GM12873 (cell line): Measurements from ENCODE around the gene SLC51A.
A peak's percentile ranks its signal among the peaks of the same experiment; 100 is the strongest.

Experiments used
- CTCF ChIP-seq: IDR thresholded peaks from 2 replicates; pipeline ENCODE4 v1.5.1; 2012; ENCODE audit warnings: low read depth, mild to moderate bottlenecking, moderate library complexity, low read length, control low read depth; ENCODE audit not compliant: insufficient read depth; ENCODE audit errors: missing control alignments

The SLC51A gene

GRCh38 chr3:196177567-196177966 is 38.8 kb upstream of the SLC51A start:
- no peak for TF ChIP-seq CTCF

DNA sequence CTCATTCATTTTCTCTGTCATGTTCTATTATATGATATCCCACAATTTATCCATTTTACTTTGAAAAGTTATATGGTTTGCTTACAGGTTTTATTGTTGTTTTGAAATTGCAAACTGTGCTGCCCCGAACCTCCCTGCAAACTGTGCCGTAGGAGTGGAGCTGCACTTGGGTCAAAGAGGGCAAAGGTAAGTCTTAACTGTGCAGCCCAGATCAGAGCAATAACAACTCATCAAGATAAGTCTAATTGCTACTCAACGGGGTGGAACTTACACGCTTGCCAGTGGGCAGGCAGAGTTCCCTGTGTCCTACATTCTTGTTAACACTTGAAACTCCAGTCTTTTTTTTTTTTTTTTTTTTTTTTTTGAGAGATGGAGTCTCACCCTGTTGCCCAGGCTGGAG is 38.4 kb upstream of the SLC51A start:
- TF ChIP-seq CTCF: no peak

DNA sequence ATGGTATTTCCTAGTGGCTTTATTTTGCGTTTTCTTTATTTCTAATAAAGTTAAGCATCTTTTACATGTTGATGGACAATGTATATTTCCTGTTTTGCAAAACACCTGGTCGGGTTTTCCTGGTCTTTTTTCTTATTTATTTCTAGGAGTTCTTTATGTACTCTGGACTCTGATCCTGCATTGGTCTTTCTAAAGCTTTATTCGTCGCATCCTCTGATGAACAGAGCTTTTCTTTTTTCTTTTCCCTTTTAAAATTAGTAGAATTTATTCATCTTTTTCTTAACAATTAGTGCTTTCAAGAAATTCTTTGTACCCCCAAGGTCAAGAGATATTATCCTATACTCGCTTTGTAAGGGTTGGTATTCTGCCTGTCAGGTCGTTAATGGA is 37.3 kb upstream of the SLC51A start:
- TF ChIP-seq CTCF: no peak

GRCh38 chr3:196179380-196180308 is 36.7 kb upstream of the SLC51A start:
- TF ChIP-seq CTCF: peak; percentile 46

GRCh38 chr3:196180346-196180745 is 36.0 kb upstream of the SLC51A start:
- TF ChIP-seq CTCF: no peak

DNA sequence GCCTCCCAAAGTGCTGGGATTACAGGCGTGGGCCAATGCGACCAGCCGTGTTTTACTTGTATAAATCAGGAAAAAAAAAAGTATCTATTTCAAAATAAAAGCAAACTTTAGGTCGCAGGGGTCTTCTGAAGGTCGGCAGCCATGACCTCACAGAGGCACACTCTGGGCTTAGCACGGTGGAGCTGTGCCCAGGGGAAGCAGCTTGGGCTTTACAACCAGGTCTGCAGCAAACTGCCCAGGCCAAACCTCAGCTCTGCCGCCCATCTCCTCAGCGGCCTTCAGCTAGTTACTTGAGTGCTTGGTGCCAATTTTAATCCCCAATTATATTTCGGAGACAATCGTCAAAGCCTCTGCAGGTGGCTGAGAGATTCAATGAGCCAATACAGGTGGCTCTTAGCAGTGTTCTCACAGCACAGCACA is 35.2 kb upstream of the SLC51A start:
- no peak for TF ChIP-seq CTCF

GRCh38 chr3:196184881-196185280 is 31.5 kb upstream of the SLC51A start:
- no peak for TF ChIP-seq CTCF
